Measurements from ENCODE around the gene ATP6V0E1. TPM values are rescaled to one million over a fixed set of nuclear protein-coding genes. Genes with fewer than 3 reads are reported as not detected.

Gene ATP6V0E1
- total RNA-seq, 1 donor from 2014 or later: 100 TPM

GRCh38 chr5:172971482-172971881 is 12.1 kb upstream of the ATP6V0E1 start:
- H3K4me3 ChIP-seq (ENCODE audit: low read depth, low read length): no peak overlapping the region
- no peak for DNase-seq (ENCODE audit: low read depth)
- no peak for TF ChIP-seq CTCF (conservative IDR thresholded peaks at IDR 0.05; ENCODE audit: low read depth, low read length)

GRCh38 chr5:172972552-172972951 is 11.0 kb upstream of the ATP6V0E1 start:
- H3K4me3 ChIP-seq (ENCODE audit: low read depth, low read length): no peak overlapping the region
- DNase-seq (ENCODE audit: low read depth): no peak
- no peak for TF ChIP-seq CTCF (conservative IDR thresholded peaks at IDR 0.05; ENCODE audit: low read depth, low read length)

DNA sequence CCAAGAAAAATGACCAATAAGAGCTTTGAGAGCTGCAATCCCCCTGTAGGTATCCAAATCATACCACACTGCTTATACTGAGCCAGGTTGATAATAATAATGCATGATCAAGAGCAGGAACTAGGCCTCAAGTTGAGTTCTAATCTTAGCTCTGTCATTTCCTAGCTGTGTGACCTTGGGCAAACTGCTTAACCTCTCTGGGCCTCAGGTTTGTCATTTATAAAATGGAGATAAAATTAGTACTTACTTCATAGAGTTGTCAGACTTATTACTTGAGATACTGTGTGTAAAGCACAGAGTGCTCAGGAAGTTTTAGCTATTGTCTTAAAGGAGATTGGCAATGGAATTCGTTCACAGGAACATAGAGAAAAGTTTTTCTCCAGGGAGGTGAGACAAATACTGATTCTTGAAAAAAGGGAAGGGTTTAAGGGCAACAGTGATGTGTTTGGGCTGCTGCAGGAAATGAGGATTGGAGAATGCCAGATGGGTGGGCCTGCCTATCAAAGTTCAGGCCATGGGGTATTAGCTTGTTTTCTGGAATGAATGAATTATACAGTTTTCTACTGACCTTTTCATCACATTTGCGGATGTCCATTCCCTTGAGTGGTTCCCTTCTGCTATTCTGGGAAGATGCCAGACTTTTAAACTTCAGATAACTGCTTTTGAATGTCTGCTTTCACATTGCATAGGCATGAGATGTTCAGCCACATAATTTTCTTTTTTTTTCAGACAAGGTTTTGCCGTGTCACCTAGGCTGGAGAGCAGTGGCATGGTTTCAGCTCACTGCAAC is 10.2 kb upstream of the ATP6V0E1 start:
- TF ChIP-seq CTCF (conservative IDR thresholded peaks at IDR 0.05; ENCODE audit: low read depth, low read length): no peak
- no peak for DNase-seq (ENCODE audit: low read depth)
- no peak overlapping the region for H3K4me3 ChIP-seq (ENCODE audit: low read depth, low read length)

DNA sequence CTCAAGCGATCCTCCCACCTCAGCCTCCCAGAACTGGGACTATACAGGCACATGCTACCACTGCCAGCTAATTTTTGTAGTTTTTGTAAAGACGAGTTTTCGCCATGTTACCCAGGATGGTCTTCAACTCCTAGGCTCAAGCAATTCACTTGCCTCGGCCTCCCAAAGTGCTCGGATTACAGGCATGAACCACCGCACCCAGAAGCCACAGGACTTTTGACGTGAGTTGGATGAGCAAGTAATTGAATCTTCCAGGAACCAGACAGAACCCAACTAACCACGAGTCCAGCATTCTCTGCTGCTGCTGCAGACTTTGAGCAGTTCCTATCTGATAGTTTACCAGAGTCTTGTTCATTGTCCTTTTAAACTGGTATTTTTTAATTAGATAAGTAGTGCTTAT is 9.6 kb upstream of the ATP6V0E1 start:
- DNase-seq (ENCODE audit: low read depth): no peak
- H3K4me3 ChIP-seq (ENCODE audit: low read depth, low read length): no peak overlapping the region
- no peak for TF ChIP-seq CTCF (conservative IDR thresholded peaks at IDR 0.05; ENCODE audit: low read depth, low read length)

GRCh38 chr5:172975289-172975688 is 8.3 kb upstream of the ATP6V0E1 start:
- TF ChIP-seq CTCF (conservative IDR thresholded peaks at IDR 0.05; ENCODE audit: low read depth, low read length): no peak
- no peak for DNase-seq (ENCODE audit: low read depth)
- no peak overlapping the region for H3K4me3 ChIP-seq (ENCODE audit: low read depth, low read length)

GRCh38 chr5:172979778-172980177 is 3.8 kb upstream of the ATP6V0E1 start:
- no peak for DNase-seq (ENCODE audit: low read depth)
- no peak for TF ChIP-seq CTCF (conservative IDR thresholded peaks at IDR 0.05; ENCODE audit: low read depth, low read length)
- no peak overlapping the region for H3K4me3 ChIP-seq (ENCODE audit: low read depth, low read length)

DNA sequence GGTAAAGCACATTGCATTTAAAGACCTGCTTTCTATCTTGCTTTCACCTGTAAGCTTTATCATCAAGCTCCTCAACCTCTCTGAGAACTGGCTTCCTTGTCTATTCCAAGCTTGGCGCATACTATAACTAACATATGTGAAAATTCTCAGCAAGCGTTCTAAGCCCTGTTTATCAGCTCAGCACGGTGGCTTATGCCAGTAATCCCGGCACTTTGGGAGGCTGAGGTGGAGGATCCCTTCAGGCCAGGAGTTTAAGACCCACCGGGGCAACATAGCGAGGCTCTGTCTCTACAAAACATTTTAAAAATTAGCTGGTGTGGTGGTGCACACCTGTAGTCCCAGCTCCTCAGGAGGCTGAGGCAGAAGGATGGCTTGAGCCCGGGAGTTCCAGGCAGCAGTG is 1.6 kb upstream of the ATP6V0E1 start:
- DNase-seq (ENCODE audit: low read depth): no peak
- TF ChIP-seq CTCF (conservative IDR thresholded peaks at IDR 0.05; ENCODE audit: low read depth, low read length): no peak

More for the DNA sequence above, 1.6 kb upstream of the ATP6V0E1 start:
- no peak overlapping the region for H3K4me3 ChIP-seq (ENCODE audit: low read depth, low read length)
